ENCODE measurements around the gene KDM6A. TPM values are rescaled to one million over a fixed set of nuclear protein-coding genes. Genes with fewer than 3 reads are reported as not detected.
"Not testable (repeated sequence)": the region's sequence is repeated elsewhere in the genome, so short reads cannot be mapped to it uniquely, and the experiment has no call there.

KDM6A gene
- polyA plus RNA-seq, 6 donors from 2014 or later = 7.5 to 22.4 (median 18.5) TPM

- peaks cover 32 to 70% (median 35%) of the 10 kb centered on the region in 3 donors for H3K4me1 Mint-ChIP-seq
- no peak for DNase-seq
These were observed 117.2 kb downstream of the KDM6A start for GRCh38 chrX:44989995-44990770.

GRCh38 chrX:44992775-44993174 is 119.8 kb downstream of the KDM6A start:
- ATAC-seq (ENCODE audit: low read depth in 2 of 2) = no peak
- Mint-ChIP-seq H3K9me3 (peaks cover 2 to 7% (median 5%) of the 10 kb centered on the region in 7 donors), H3K4me3 (no peak overlapping the region), H3K27ac (no peak overlapping the region), H3K4me1 (peaks cover 43 to 76% (median 44%) of the 10 kb centered on the region in 3 donors), H3K27me3 (no peaks in the 10 kb centered on the region), H3K36me3 (peaks cover 6 to 26% of the 10 kb centered on the region in 2 donors)
- no peak for DNase-seq

More at GRCh38 chrX:44989995-44990770, 117.2 kb downstream of the KDM6A start:
- no peak for ATAC-seq (ENCODE audit: low read depth in 2 of 2)
- peaks cover 8 to 26% of the 10 kb centered on the region in 2 donors for H3K36me3 Mint-ChIP-seq
- peak overlapping the region in 1 of 6 donors; percentile 25 for H3K27ac Mint-ChIP-seq
- H3K27me3 Mint-ChIP-seq = no peaks in the 10 kb centered on the region
- H3K4me3 Mint-ChIP-seq = no peak overlapping the region
- peaks cover 3 to 24% (median 17%) of the 10 kb centered on the region in 7 donors for H3K9me3 Mint-ChIP-seq

- H3K4me3 Mint-ChIP-seq = peak overlapping the region in 4 of 8 donors; percentile 2 to 72 (median 38)
- H3K27ac Mint-ChIP-seq = peak overlapping the region in 4 of 6 donors; percentile 54 to 93 (median 74)
- peaks cover 0 to 3% (median 0%) of the 10 kb centered on the region in 7 donors for H3K9me3 Mint-ChIP-seq
- H3K27me3 Mint-ChIP-seq = no peaks in the 10 kb centered on the region
- peaks cover 53 to 84% (median 54%) of the 10 kb centered on the region in 3 donors for H3K4me1 Mint-ChIP-seq
- DNase-seq (no peak), ATAC-seq (ENCODE audit: low read depth in 2 of 2) (no peak)
- H3K36me3 Mint-ChIP-seq = peaks cover 0 to 15% of the 10 kb centered on the region in 2 donors
These were observed 123.3 kb downstream of the KDM6A start for GRCh38 chrX:44996277-44996676.

- peaks cover 55 to 83% (median 58%) of the 10 kb centered on the region in 3 donors for H3K4me1 Mint-ChIP-seq
- H3K27me3 Mint-ChIP-seq = no peaks in the 10 kb centered on the region
- peaks cover 0 to 15% of the 10 kb centered on the region in 2 donors for H3K36me3 Mint-ChIP-seq
- peak overlapping the region; percentile 44 to 93 (median 82) for H3K27ac Mint-ChIP-seq
- ATAC-seq (ENCODE audit: low read depth in 2 of 2) (peak; percentile 52 to 61), DNase-seq (peak; percentile 18)
- peak overlapping the region; percentile 7 to 75 (median 53) for H3K4me3 Mint-ChIP-seq
- peaks cover 0 to 3% (median 0%) of the 10 kb centered on the region in 7 donors for H3K9me3 Mint-ChIP-seq
These were observed 124.4 kb downstream of the KDM6A start for GRCh38 chrX:44997282-44997812.

DNA sequence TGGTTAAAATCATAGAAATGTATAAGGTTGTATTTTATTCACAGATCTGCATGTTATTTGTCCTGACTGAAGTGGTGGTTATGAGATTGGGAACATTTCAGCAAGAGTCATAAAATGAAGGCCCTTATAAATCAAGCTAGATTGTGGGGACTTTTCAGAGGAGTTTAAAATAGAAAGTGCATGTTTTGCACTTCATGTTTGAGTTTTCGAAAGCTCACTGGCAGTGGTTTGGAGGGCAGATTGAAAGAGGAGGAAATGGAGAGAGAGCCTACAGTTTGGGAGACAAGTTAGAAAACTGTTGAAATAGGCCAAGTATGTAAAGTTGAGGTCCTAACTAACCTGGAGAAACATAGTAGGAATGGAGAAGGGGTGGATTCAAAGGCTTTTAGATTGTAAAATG is 124.9 kb downstream of the KDM6A start:
- ATAC-seq (ENCODE audit: low read depth in 2 of 2) (peak; percentile 45 to 51), DNase-seq (no peak)
- H3K27ac Mint-ChIP-seq = peak overlapping the region; percentile 5 to 93 (median 80)

DNA sequence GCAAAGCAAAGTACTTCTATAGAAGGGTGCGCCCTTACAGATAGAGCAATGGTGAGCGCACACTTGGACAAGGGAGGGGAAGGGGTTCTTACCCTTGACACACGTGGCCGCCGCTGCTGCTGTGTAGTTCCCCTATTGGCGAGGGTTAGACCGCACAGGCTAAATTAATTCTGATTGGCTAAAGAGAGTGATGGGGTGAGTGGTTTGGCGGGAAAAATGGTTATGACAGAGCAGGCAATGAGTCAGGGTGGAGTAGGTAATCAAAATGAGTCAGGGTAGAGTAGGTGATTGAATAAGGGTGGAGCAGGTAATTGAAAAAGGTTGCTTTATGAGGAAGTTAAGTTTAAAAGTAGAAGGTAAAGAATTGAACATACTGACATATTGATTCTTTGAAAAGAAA is 126.2 kb downstream of the KDM6A start:
- H3K27me3 Mint-ChIP-seq; H3K36me3 Mint-ChIP-seq; ATAC-seq (ENCODE audit: low read depth in 2 of 2); H3K9me3 Mint-ChIP-seq; DNase-seq: not testable (repeated sequence)
- H3K4me1 Mint-ChIP-seq = peaks cover 60 to 82% (median 63%) of the 10 kb centered on the region in 3 donors
- peak overlapping the region in 5 of 8 donors; percentile 2 to 32 (median 12) for H3K4me3 Mint-ChIP-seq
- peak overlapping the region in 5 of 6 donors; percentile 2 to 93 (median 78) for H3K27ac Mint-ChIP-seq

More for the DNA sequence above, 124.9 kb downstream of the KDM6A start:
- H3K36me3 Mint-ChIP-seq = peaks cover 0 to 15% of the 10 kb centered on the region in 2 donors
- peaks cover 55 to 78% (median 62%) of the 10 kb centered on the region in 3 donors for H3K4me1 Mint-ChIP-seq
- no peaks in the 10 kb centered on the region for H3K27me3 Mint-ChIP-seq
- peak overlapping the region; percentile 7 to 75 (median 53) for H3K4me3 Mint-ChIP-seq
- H3K9me3 Mint-ChIP-seq = peaks cover 0 to 3% (median 0%) of the 10 kb centered on the region in 7 donors

- Mint-ChIP-seq H3K27ac (peak overlapping the region in 4 of 6 donors; percentile 4 to 76 (median 24)), H3K4me3 (peak overlapping the region in 2 of 8 donors; percentile 21 to 45), H3K4me1 (peaks cover 56 to 82% (median 57%) of the 10 kb centered on the region in 3 donors)
- not testable (repeated sequence) for H3K27me3 Mint-ChIP-seq; DNase-seq; H3K9me3 Mint-ChIP-seq; ATAC-seq (ENCODE audit: low read depth in 2 of 2); H3K36me3 Mint-ChIP-seq
These were observed 126.9 kb downstream of the KDM6A start for GRCh38 chrX:44999872-45000271.

- peaks cover 10 to 12% of the 10 kb centered on the region in 2 donors for H3K36me3 Mint-ChIP-seq
- peak overlapping the region; percentile 1 to 94 (median 66) for H3K27ac Mint-ChIP-seq
- H3K4me3 Mint-ChIP-seq = peak overlapping the region in 6 of 8 donors; percentile 38 to 74 (median 66)
- ATAC-seq (ENCODE audit: low read depth in 2 of 2) (peak in 1 of 2 donors; percentile 23), DNase-seq (no peak)
- peaks cover under 1 to 9% (median 5%) of the 10 kb centered on the region in 7 donors for H3K9me3 Mint-ChIP-seq
- no peaks in the 10 kb centered on the region for H3K27me3 Mint-ChIP-seq
- H3K4me1 Mint-ChIP-seq = peaks cover 59 to 78% (median 59%) of the 10 kb centered on the region in 3 donors
These were observed 128.1 kb downstream of the KDM6A start for GRCh38 chrX:45001048-45001447.

- Mint-ChIP-seq H3K9me3 (peaks cover 8 to 15% (median 10%) of the 10 kb centered on the region in 7 donors), H3K27ac (no peak overlapping the region), H3K36me3 (peaks cover 19 to 20% of the 10 kb centered on the region in 2 donors), H3K27me3 (no peaks in the 10 kb centered on the region), H3K4me3 (peak overlapping the region in 1 of 8 donors; percentile 40), H3K4me1 (peaks cover 55 to 77% (median 56%) of the 10 kb centered on the region in 3 donors)
- ATAC-seq (ENCODE audit: low read depth in 2 of 2) (no peak), DNase-seq (no peak)
These were observed 130.1 kb downstream of the KDM6A start for GRCh38 chrX:45003085-45003484.

GRCh38 chrX:45006002-45006800 is 133.2 kb downstream of the KDM6A start:
- peak overlapping the region in 2 of 8 donors; percentile 55 to 84 for H3K4me3 Mint-ChIP-seq
- H3K9me3 Mint-ChIP-seq = peaks cover 5 to 15% (median 10%) of the 10 kb centered on the region in 7 donors
- DNase-seq (no peak), ATAC-seq (ENCODE audit: low read depth in 2 of 2) (no peak)
- H3K27me3 Mint-ChIP-seq = no peaks in the 10 kb centered on the region
- peak overlapping the region in 4 of 6 donors; percentile 27 to 82 (median 80) for H3K27ac Mint-ChIP-seq
- peaks cover 37 to 61% (median 51%) of the 10 kb centered on the region in 3 donors for H3K4me1 Mint-ChIP-seq
- peaks cover 20 to 24% of the 10 kb centered on the region in 2 donors for H3K36me3 Mint-ChIP-seq

DNA sequence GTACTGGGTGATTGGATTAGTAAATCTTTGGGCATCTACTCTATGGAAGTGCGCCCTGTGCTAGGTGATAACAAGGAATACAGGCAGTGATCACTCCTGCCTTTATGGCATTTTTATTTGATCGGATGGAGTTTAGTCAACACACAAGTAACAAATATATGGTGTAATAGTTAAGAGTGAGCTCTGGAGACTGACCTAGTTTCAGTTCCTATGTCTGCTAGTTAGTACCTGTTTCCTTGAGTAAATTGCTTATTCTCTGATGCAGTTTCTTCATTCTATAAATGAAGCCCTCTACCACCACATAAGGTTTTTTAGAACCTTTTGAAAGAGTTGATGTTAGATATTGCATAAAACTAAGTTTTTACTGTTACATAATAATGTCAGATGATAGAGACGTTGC is 134.6 kb downstream of the KDM6A start:
- DNase-seq = peak; percentile 20
- peak; percentile 80 to 93 for ATAC-seq (ENCODE audit: low read depth in 2 of 2)
- Mint-ChIP-seq H3K4me1 (peaks cover 32 to 62% (median 46%) of the 10 kb centered on the region in 3 donors), H3K4me3 (peak overlapping the region in 4 of 8 donors; percentile 1 to 25 (median 14)), H3K27me3 (no peaks in the 10 kb centered on the region), H3K27ac (peak overlapping the region in 2 of 6 donors; percentile 12 to 70), H3K9me3 (peaks cover 5 to 15% (median 10%) of the 10 kb centered on the region in 7 donors), H3K36me3 (peaks cover 20 to 24% of the 10 kb centered on the region in 2 donors)

DNA sequence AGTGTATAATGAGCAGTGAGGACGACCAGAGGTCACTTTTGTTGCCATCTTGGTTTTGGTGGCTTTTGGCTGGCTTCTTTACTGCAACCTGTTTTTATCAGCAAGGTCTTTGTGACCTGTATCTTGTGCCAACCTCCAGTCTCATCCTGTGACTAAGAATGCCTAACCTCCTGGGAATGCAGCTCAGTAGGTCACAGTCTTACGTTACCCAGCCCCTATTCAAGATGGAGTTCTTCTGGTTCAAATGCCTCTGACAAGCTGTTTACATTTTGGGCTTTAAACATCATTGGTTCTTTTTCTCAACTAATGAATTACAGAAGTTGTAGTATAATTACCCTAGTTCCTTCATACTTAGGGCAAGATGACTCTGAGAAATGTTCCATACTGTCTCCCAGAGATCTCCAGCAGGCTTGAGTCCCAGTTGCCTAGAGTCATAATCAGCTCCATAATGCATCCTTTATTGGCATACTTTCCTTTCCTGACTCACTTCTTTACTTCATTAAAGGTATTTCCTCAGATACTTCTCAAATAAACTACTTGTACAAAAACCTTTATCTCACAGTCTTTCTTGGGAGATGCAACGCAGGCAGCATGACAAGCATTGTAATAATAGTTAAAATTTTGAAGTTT is 136.5 kb downstream of the KDM6A start:
- no peak for ATAC-seq (ENCODE audit: low read depth in 2 of 2)
- Mint-ChIP-seq H3K36me3 (peaks cover 17 to 21% of the 10 kb centered on the region in 2 donors), H3K4me1 (peaks cover 31 to 54% (median 49%) of the 10 kb centered on the region in 3 donors)

More for the DNA sequence above, 136.5 kb downstream of the KDM6A start:
- Mint-ChIP-seq H3K27me3 (no peaks in the 10 kb centered on the region), H3K27ac (peak overlapping the region in 2 of 6 donors; percentile 6 to 38), H3K9me3 (peaks cover 5 to 13% (median 10%) of the 10 kb centered on the region in 7 donors), H3K4me3 (no peak overlapping the region)
- no peak for DNase-seq

Measured in naive B cell (primary cell).